Psoas muscle (tissue), 8 donors: ENCODE data around the gene STAT4. TPM values are rescaled to one million over a fixed set of nuclear protein-coding genes. Genes with fewer than 3 reads are reported as not detected.

Experiments used
- ATAC-seq, 4 donors: fragments of 200-7000 bp; cut with Tn5 transposase; one replicate each; pipeline ENCODE4 v1.9.1; 2020; ENCODE audit warnings: moderate library complexity in 3 of 4, mild to moderate bottlenecking in 2 of 4
- DNase-seq, 2 donors: peaks; one replicate each; pipeline ENCODE4 v3.0.0-alpha.2; 2020
- H3K27ac ChIP-seq: fragments of 200-600 bp; one replicate; pipeline ENCODE4 v1.8.0; 2022
- H3K27me3 ChIP-seq, 3 donors: fragments of 200-600 bp in 1 of 3; one replicate each; pipeline versions ENCODE4 v1.6.1 to v1.8.0; 2013 to 2022; ENCODE audit warnings: low read length in 2 of 3, mild to moderate bottlenecking in 2 of 3, moderate library complexity in 1 of 3; ENCODE audit not compliant: insufficient read depth in 3 of 3
- H3K36me3 ChIP-seq, 2 donors: fragments of 200-600 bp in 1 of 2; one replicate each; pipeline versions ENCODE4 v1.6.1 to v1.8.0; 2013 to 2022; ENCODE audit warnings: low read depth in 1 of 2, mild to moderate bottlenecking in 1 of 2, moderate library complexity in 1 of 2; ENCODE audit not compliant: insufficient read depth in 1 of 2
- H3K4me1 ChIP-seq: fragments of 200-600 bp; one replicate; pipeline ENCODE4 v1.8.0; 2022
- H3K4me3 ChIP-seq: fragments of 200-600 bp; one replicate; pipeline ENCODE4 v1.8.0; 2022; ENCODE audit warnings: mild to moderate bottlenecking
- H3K9me3 ChIP-seq: fragments of 200-600 bp; one replicate; pipeline ENCODE4 v1.8.0; 2022
- CTCF ChIP-seq: fragments of 200-600 bp; IDR thresholded peaks from one replicate; pipeline ENCODE4 v1.8.0; 2022; ENCODE audit warnings: antibody characterized with exemption
- WGBS, 3 donors: extraction: QIAGEN DNeasy Blood & Tissue Kit; methylation state at CpG; one replicate each; pipeline versions ENCODE4 v1.1.6 to v1.1.7; 2013; 5-methylcytosine and 5-hydroxymethylcytosine counted together
- intact Hi-C, 2 donors: fragments of 100-400 bp; cut with DNase I; formaldehyde crosslinking; loops; one replicate each; pipeline versions ENCODE4 v1.11.0 to v1.14.2; 2022
- polyA plus RNA-seq, 3 donors: library from polyadenylated mRNA; stranded (reverse); fragments of 200-250 nt; gene quantifications; one replicate each; pipeline ENCODE4 v1.2.3, GENCODE V29; 2013
- total RNA-seq, 4 donors: library from RNA; stranded (reverse); fragmentation: NEBNext Ultra II Directional in 2 of 4; extraction: Animal tissue kit (Norgen Biotek cat#: 25700) in 2 of 4; gene quantifications; one replicate each; pipeline versions ENCODE4 v1.2.1 to v1.2.4, GENCODE V29; 2021 to 2023
- donor health status: healthy with polysubstance abuse.
- donor health status: DM: no; HTN: no; CAD: no; lungs with moderate emphysema.
- donor health status: Bipolar disorder and iron deficiency.
- donor health status: healthy.
- donor health status: DM: yes; HTN: yes; CAD: no.
- donor health status: DM: no; HTN: no; CAD: no.
- donor health status: DM: no; HTN: no; CAD: no.
- donor health status: DM: yes; HTN: yes; CAD: no.

The STAT4 gene
- total and polyA plus RNA-seq, 7 donors: 0.19 to 0.56 (median 0.30) TPM

GRCh38 chr2:191001624-191002023, 149.2 kb downstream of the STAT4 start:
- Histone ChIP-seq H3K36me3 (peaks cover 41 to 100% of the 10 kb centered on the region in 2 donors), H3K4me3 (no peak overlapping the region), H3K27me3 (no peaks in the 10 kb centered on the region), H3K27ac (no peak overlapping the region), H3K4me1 (no peaks in the 10 kb centered on the region), H3K9me3 (no peaks in the 10 kb centered on the region)
- DNase-seq (no peak), ATAC-seq (no peak)
- intact Hi-C loops: no loop called here
- TF ChIP-seq CTCF: no peak
- 93 to 98% (median 96%) methylated on average over 3 of the region's 3 CpGs for WGBS, 3 donors

- intact Hi-C loops: no loop called here
- no peaks in the 10 kb centered on the region for H3K4me1 ChIP-seq
- no peaks in the 10 kb centered on the region for H3K9me3 ChIP-seq
- ATAC-seq: no peak
- TF ChIP-seq CTCF: no peak
- H3K4me3 ChIP-seq: no peak overlapping the region
- no peak for DNase-seq
- 70 to 78% (median 72%) methylated on average over 2 of the region's 2 CpGs for WGBS, 3 donors
- peaks cover 38 to 100% of the 10 kb centered on the region in 2 donors for H3K36me3 ChIP-seq
- no peak overlapping the region for H3K27ac ChIP-seq
- no peaks in the 10 kb centered on the region for H3K27me3 ChIP-seq
Measured at GRCh38 chr2:191001032-191001431, 149.8 kb downstream of the STAT4 start.

GRCh38 chr2:190999949-191000665, 150.7 kb downstream of the STAT4 start:
- DNase-seq (no peak), ATAC-seq (no peak)
- H3K9me3 ChIP-seq: no peaks in the 10 kb centered on the region
- intact Hi-C loops: no loop called here
- H3K4me3 ChIP-seq: no peak overlapping the region
- TF ChIP-seq CTCF: no peak
- H3K4me1 ChIP-seq: no peaks in the 10 kb centered on the region
- 82 to 87% (median 85%) methylated on average over 9 of the region's 9 CpGs for WGBS, 3 donors
- no peak overlapping the region for H3K27ac ChIP-seq
- peaks cover 42 to 100% of the 10 kb centered on the region in 2 donors for H3K36me3 ChIP-seq
- no peaks in the 10 kb centered on the region for H3K27me3 ChIP-seq

- H3K36me3 ChIP-seq: peaks cover 39 to 100% of the 10 kb centered on the region in 2 donors
- no peaks in the 10 kb centered on the region for H3K27me3 ChIP-seq
- 90 to 92% (median 90%) methylated on average over 7 of the region's 7 CpGs for WGBS, 3 donors
- no peaks in the 10 kb centered on the region for H3K9me3 ChIP-seq
- TF ChIP-seq CTCF: no peak
- no peak overlapping the region for H3K4me3 ChIP-seq
- no peak overlapping the region for H3K27ac ChIP-seq
- no peak for ATAC-seq
- DNase-seq: no peak
- intact Hi-C loops: no loop called here
- H3K4me1 ChIP-seq: no peaks in the 10 kb centered on the region
Measured at GRCh38 chr2:190999058-190999457, 151.7 kb downstream of the STAT4 start.
